MM.1S (cell line): ENCODE data around the gene RFTN1.

Source experiments
- CTCF ChIP-seq: fragments of 300-600 bp; sonication (generic); IDR thresholded peaks from 2 replicates; pipeline ENCODE4 v1.5.1; 2016; ENCODE audit warnings: antibody characterized with exemption, low read length, mixed read lengths
- EZH2 ChIP-seq: fragments of 300-600 bp; sonication (generic); optimal IDR thresholded peaks from 2 replicates; pipeline ENCODE3; 2017; ENCODE audit warnings: low read depth, mild to moderate bottlenecking, antibody characterized with exemption, low read length, mixed read lengths

DNA sequence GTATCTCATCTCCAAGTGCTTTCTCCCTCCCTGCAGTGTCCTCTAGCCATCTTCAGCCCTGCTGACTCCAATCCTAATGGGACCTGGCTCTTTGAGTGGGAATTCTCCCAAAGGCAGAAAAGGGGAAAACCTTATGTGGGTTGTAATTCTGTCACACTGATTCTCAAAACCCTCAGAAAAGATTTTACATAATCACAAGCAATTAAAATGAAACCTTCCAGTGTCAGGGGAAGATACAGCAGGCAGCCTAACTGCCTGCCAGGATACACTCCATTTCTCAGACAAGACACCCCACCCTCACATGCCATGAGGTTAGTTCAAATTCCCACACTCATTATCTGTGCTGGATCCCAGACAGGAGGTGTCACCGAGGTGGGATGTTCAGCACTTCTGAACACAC, 121.4 kb downstream of the RFTN1 start:
- TF ChIP-seq EZH2, result no peak
- TF ChIP-seq CTCF, result no peak
